HG03039 (cell line): Measurements from ENCODE around the gene SETD1A.
A peak's percentile ranks its signal among the peaks of the same experiment; 100 is the strongest.
"Not testable (repeated sequence)": the region's sequence is repeated elsewhere in the genome, so short reads cannot be mapped to it uniquely, and the experiment has no call there.

ENCODE experiments used
- ATAC-seq: cut with Tn5 transposase; IDR thresholded peaks from one replicate; pipeline ENCODE4 v1.9.1; 2021; ENCODE audit warnings: mild to moderate bottlenecking, moderate library complexity; ENCODE audit not compliant: unreplicated experiment

The SETD1A gene

DNA sequence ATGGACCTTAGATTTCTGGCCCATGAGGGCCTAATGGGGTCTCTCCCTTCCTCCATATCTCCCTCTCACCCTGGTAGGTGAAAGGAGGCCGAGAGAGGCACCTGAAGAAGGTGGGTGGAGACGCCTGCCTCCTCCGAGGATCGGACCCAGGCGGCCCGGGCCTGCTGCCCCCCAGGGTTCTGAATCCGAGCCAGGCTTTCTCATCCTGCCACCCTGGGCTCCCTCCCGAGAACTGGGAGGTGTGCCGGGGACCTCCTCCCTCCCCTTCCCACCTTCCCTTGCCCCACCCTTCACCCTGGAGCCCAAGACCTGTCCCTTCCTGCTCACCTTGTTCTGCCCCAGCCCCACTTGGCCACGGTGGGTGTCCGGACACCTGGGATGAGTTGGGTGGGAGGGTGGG lies 29.2 kb upstream of the SETD1A start:
- ATAC-seq = no peak

DNA sequence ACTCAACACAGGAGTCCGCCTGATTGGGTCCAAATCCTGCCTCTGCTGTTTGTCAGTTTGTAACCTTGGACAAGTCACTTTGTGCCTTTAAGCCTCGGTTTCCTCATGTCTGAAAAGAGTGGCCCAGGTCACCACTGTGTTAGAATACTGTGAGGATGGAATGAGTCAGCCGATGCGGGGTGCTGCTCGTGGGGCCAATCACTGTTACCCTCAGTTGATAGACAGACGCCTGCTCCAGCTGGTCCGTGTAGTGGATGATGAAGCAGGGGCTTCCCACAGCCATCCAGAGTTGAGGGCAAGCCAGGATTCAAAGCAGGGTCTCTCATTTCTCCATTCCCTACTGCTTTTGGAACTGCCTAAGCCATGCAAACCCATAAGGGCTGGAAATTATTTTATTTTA lies 28.4 kb upstream of the SETD1A start:
- no peak for ATAC-seq

DNA sequence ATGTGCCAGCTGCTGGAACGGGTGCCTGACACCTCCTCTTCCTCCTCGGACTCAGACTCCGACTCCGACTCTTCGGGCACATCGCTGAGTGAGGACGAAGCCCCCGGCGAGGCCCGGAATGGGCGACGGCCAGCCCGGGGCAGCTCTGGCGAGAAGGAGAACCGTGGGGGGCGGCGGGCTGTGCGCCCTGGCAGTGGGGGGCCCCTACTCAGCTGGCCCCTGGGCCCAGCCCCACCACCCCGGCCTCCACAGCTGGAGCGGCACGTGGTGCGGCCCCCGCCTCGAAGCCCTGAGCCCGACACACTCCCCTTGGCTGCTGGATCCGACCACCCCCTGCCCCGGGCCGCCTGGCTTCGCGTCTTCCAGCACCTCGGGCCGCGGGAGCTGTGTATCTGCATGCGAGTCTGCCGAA lies 27.4 kb upstream of the SETD1A start:
- no peak for ATAC-seq

DNA sequence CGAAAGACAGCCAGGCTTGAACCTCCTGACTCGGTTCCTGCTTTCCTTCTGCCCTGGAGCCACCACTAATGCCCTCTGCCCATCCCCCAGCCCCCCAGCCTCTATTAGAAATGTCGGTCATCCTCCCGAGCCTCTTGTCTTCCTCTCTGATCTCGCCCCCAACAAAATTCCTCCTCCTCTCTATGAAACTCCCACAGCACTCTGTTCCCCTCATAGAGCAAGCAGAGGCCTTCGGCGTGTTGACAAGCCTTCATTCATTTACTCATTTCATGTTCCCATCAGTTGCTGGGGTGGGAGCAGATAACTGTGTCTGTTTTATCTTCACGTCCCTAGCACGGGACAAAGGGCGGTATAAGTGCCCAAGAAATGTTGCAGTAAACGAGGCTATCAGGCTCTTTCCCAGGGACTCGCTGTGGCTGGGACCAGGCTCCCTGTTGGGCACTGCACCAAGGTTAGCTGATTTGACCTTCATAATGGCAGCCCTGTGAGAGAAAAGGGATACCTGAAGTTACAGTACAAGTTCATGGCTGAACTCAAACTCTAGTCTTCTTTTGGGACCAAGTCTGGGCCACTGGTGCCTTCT lies 26.4 kb upstream of the SETD1A start:
- ATAC-seq = no peak

DNA sequence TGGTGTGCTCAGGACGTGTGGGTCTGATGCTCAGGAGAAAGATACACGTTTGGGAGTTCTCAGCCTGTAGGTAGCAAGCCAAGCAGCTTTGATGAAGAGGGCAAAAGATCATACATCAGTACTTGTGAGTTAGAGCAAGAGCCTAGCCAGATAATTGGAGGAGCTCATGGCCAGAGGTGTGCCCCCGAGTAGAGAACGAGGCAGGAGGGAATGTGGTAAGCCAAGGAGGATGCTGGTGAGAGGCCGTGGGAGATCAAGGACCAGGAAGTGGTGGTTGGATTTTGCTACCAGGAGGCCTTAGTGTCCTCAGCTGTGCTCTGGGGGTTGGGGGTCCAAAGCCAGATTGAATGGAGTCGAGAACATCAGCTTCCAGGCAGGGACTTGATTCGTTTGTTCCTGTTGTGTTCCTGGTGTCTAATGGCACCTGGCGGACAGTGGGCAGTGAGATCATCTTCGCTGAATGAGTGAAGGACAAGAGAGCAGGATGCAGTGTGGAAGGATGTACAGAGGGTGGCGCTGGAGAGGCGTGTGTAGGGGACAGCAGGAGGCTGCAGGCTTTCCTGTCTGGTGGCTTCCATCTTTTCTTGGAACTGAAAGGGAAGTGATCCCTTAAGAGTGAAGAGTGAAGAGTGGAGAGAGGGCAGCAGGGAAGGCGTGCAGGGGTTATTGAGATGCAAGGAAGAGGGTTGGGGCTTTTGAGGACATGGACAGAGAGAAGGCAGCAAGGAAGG lies 22.6 kb upstream of the SETD1A start:
- no peak for ATAC-seq

DNA sequence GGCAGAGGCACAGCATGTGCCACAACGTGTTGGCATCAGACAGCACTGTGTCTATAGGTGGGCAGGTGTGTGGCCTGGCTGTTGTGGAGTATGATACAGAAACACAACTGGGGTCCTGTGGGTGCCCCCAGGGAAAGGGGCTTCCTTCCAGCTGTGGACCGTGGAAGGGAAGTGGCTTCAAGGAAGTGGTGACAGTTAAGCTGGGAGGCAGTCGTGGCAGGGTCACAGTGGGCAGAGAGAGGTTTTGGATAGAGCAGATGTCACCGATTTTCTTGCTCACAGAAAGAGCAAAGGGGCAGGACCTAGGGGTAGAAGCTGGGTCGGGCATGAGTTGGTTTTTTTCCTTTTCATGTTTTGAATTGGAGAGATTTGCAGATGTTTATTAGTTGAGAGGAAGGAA lies 19.9 kb upstream of the SETD1A start:
- no peak for ATAC-seq

DNA sequence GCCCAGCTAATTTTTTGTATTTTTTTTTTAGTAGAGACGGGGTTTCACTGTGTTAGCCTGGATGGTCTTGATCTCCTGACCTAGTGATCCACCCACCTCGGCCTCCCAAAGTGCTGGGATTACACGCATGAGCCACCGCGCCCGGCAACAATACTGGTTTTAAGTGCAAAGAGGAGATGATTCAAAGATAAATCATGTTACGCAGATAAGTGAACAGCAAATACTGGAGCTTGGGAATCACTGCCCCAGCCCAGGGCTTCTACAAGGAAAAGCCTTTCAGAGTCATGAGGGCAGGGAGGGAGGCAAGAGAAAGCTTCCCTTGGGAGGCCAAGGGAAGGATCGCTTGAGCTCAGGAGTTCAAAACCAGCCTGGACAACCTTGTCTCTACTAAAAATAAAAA lies 18.0 kb upstream of the SETD1A start:
- ATAC-seq = not testable (repeated sequence)

DNA sequence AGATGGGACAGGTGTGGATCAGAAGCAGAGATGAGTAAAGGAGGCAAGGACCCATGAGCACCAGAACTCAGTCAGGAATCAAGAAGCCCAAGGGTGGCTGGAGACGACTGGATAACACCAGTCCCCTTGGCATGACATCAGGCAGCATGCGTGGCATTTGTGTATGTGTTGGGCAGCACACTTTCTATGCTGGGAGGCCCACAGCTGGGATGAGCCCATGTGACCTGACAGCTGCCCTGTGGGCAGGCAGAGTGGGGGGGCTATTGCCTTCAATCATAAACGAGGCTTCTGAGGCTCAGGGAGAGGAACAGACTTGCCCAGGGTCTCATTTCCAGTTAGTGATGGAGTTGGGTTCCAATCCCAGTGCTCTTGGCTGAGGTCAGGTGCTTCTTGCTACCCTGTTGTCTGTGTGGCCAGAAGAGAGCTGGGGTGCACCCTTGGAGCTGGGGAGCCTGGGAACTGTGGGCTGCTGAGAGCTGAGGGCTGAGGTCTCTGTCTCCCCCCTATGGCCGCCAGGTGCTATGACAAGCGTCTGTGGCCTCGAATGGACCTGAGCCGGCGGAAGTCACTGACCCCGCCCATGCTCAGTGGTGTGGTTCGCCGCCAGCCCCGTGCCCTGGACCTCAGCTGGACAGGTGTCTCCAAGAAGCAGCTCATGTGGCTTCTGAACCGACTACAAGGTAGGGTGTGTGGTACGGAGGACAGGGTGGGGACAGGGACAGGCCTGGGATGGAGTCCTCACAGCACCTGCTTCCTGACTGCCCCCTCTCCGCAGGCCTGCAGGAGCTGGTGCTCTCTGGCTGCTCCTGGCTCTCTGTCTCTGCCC lies 15.7 kb upstream of the SETD1A start:
- ATAC-seq = no peak

DNA sequence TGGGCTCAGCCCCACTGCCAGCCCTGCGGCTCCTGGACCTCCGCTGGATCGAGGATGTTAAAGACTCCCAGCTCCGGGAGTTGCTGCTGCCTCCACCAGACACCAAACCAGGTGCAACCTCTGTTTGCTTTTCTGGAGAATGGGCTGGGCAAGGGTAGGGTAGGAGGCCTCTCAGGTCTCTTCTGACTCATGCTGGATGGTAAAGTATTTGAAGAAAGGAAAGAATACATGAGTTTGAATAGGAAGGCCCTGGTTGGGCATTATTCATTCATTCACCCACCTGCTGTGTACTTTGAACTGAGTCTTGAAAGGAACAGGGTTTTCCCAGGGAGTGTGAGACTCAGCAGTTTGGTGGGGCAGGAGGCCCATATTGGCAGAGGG lies 15.1 kb upstream of the SETD1A start:
- ATAC-seq = no peak

DNA sequence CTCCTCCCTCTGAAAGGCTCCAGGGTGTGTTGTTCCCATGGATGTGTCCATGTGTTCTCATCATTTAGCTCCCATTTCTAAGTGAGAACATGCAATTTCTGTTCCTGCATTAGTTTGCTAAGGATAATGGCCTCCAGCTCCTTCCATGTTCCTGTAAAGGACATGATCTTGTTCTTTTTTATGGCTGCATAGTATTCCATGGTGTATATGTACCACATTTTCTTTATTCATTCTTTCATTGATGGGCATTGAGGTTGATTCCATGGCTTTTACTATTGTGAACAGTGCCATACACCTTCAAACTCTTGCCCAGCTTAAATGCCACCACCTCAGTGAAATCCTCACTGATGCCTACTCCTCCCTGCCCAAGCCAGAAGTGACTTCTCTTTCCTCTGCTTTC lies 13.2 kb upstream of the SETD1A start:
- ATAC-seq = no peak

DNA sequence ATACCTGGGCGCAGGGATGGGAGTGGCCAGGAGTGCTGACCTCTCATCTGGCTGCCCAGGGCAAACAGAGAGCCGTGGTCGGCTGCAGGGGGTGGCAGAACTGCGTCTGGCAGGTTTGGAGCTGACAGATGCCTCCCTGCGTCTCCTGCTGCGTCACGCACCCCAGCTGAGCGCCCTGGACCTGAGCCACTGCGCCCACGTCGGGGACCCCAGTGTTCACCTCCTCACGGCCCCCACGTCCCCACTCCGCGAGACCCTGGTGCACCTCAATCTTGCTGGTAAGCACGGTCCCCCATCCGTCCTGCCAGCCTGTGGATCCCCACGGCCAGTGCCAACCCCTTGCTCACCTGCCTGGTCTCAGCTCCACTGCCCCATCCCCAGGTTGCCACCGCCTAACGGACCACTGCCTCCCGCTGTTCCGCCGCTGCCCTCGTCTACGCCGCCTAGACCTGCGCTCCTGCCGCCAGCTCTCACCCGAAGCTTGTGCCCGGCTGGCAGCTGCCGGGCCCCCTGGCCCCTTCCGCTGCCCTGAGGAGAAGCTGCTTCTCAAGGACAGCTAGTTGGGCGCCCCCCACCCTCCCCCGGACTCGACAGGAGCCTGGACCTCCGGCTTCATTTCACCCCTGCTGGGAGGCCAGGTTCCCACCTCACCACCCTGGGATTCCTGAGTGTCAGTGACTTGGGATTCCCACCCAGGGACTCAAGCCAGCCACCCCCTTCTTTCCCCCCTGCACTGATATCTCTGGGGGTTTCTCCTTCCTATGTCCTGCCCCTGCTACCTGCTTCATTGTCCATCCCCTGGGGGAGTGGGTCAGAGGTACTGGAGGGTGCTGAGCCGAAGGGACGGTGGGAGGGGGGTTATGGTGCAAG lies 10.6 kb upstream of the SETD1A start:
- no peak for ATAC-seq

DNA sequence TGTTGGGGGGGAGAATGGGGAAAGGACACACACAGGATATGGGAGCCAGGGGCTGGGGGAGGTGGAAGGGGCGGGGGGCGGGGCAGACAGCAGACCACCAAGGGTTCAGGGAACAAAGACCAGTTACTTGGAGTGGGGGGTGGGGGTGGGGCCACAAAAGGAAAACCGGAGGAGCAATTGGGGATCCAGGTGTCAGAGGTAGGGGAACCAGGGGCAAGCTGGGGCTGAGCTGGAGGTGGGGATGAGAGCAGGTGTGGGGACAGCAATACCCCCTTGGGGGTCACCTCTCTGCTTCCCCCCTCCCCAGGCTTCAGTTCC lies 10.1 kb upstream of the SETD1A start:
- ATAC-seq = no peak

DNA sequence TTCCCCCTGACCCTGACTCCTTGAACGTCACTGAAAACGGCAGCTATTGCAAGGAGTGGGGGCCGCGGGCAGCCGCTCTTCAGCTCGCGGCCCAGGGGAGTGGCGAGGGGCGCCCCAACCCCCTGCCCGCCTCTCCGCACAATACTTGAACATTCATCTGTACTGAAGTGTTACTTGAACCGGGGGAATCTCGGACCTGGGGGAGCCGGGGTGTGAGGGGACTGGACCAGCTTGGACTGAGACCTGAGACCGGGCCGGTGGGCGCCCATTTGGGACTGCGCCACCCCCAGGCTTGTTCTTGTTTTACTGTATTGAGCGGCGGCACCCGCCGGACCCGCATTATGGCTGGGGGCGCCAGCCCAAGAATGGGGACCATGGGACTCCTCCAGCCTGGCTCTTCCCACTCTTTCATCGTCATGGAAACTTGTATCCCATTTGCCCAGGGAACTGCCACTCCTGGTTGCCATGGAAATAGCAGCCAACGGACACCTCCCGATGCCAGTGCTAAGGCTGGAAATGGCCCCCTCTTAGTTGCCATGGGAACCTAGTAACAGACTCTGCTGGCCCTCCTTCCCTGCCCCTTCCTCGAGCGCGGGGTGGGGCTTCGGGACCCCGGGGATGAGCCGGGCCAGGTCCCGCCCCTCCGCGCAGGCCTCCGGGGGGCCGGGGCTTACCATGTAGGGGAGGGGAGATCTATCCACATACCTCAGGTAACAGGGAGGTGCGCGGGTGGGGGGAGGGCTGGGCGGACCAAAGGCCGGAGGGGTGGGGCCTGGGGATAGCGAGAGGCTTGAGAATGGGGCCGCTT lies 9.5 kb upstream of the SETD1A start:
- ATAC-seq = no peak

DNA sequence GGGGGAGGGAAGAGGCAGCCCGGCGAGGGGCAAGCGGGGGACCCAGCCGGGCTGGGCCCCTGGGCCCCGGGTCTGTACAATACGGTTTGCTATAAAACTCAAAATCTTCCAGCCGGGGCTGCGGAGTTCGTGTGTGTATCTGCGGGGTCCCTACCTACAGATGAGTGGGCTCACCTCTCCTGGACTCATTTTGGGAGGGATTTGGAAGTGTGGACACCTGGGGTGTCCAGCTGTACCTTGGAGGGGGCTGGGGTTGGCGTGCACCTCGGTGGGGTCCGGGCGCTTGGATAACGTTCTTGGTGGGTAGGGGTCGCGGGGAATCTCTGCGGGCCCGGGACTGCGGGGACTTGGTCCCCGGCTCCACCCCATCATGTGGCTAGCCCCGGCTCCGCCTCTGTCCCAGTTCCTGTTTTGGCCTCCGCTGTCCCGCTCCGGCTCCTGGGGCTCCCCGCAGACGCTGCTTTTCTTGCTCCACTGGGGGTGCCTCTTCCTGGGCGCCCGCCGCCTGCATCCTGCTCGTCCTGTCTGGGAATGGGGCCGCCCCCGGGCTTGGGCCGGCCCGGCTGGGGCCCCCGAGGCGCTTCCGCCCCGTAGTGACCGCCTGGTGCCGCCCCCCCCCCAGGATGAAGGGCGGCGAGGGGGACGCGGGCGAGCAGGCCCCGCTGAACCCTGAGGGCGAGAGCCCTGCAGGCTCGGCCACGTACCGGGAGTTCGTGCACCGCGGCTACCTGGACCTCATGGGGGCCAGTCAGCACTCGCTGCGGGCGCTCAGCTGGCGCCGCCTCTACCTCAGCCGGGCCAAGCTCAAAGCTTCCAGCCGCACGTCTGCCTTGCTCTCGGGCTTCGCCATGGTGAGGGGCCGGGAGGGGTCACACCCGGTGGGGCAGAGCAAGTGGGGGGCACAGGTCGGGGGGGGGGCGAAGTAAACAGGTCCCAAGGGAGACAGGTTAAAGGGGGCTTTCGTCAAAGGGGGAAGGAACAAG lies 8.6 kb upstream of the SETD1A start, which contains the start of gene ORAI3:
ORAI3 (plus strand) TSS at position 402 of the 983 bp plus-strand sequence; CDS start at position 624, 222 bp downstream.
- peak; percentile 43 for ATAC-seq

DNA sequence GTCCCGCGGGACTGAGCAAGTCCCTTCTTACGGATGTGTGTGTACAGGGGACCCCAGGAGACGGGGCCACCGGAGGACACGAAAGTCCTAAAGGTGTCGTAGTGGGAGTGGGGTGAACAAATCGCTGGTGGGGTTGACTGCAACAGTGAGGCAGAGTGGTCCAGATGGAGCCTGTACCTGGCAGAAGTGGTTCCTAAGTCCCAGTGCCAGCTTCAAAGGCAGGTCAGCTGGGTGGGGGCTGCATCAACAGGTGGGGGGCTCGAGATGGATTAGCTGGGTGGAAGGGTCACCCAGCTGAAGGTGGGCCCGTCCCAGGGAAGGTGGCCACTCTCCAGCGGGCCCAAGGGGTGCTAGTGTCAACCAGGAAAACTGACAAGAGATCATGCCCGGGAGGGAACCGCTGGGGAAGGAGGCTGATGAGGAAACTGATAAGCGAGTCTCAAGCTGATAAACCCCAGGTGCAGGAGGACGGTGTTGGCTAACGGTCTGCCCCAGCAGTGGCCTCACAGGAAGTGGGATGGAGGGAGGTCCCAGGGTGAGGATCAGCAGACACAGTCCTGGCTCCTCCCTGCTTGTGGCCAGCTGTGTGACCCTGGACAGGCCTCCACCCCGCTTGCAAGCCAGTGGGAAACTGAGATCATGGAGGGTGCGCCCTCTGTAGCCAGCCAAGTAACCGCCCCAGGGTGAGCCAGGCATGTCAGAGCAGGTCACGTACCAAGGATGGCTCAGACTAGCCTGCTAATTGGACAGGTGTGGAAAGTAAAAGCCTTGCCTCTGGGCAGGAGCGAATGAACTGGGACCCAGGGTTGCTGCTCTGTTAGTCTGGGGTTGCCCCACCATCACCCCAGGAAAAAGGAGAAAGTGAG lies 7.7 kb upstream of the SETD1A start:
- ATAC-seq = no peak

DNA sequence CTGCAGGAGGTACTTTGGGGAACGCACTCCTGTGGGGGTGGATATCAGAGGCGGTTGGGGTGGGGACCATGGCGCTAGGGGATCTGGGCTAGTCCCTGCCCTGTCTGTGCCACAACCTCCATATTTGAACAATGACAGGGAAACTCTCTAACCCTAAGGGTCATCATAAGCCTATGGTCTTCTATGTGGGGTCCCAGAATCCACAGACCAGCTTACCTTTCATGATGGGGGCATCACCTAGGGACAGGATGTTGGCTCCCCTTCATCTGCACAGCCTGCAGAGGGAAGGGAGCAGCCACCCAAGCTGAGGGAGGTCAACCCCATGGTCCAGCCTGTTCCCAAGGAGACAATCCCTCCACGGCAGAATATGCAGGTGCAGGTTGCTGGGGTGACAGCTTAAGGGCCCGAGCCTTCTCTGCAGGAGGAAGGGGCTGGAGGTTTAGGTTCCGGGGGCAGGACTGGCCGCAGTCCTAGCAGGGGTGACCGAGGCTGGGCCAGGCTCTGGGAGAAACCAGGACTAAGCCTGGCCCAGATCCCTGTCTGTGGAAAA lies 7.0 kb upstream of the SETD1A start:
- no peak for ATAC-seq

DNA sequence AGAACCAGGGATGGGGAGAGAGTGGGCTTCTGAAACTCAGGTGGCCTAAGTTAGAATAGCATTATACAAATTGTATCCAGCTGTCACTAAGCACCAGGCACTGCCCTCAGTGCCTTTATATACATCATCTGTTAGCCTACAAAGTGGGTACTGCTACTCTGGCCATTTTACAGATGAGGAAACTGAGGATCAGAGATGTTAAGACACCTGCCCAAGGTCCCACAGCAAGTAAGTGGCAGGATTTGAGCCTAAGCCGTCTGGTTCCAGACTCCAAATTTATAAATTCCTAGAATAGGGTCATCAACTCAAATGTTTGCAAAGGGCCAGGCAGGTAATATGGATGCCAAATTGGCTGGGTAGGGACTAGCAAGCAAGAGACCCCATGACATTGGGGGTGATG lies 6.4 kb upstream of the SETD1A start:
- no peak for ATAC-seq

DNA sequence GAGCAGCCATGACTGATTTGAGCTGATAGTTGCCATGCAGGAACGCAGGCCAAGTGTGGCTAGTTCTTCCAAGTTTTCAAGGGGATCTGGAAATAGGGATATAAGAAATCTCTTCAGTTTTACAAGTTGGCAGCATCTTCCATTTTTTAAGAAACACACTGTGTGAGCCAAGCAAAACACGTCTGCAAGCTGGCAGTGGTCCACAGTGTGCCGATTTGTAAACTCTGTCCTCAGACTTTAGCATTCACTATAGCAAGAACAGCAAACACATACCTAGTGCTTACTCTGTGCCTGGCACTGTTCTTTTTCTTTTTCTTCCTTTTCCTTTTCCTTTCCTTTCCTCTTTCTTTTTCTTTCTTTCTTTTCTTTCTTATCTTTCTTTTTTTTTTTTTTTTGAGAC lies 5.8 kb upstream of the SETD1A start:
- no peak for ATAC-seq
